ENCODE results near the gene ABHD14A.

GRCh38 chr3:51938780-51939425 is 36.0 kb upstream of the ABHD14A start:
- no peak for TF ChIP-seq KDM1A (IDR thresholded peaks at IDR 0.05; ENCODE audit: low read depth)
- TF ChIP-seq CTCF (IDR thresholded peaks at IDR 0.05), result no peak
- no peak for TF ChIP-seq RFX5 (IDR thresholded peaks at IDR 0.05)
- TF ChIP-seq HEYL (CRISPR knock-in tag; IDR thresholded peaks at IDR 0.05), result no peak
